K562 (cell line): ENCODE results near the gene MRM2. TPM values are rescaled to one million over a fixed set of nuclear protein-coding genes. Genes with fewer than 3 reads are reported as not detected.
A peak's percentile ranks its signal among the peaks of the same experiment; 100 is the strongest.

Source experiments
- AFF4 ChIP-seq: sonication (generic); formaldehyde crosslinking; IDR thresholded peaks from 2 replicates; pipeline ENCODE4 v1.8.0; 2023; ENCODE audit warnings: mild to moderate bottlenecking, missing genetic modification reagents
- BACH1 ChIP-seq: fragments of 200-800 bp; sonication (Bioruptor generic); IDR thresholded peaks from 2 replicates; pipeline ENCODE4 v1.6.1; 2016; ENCODE audit warnings: missing genetic modification characterization, missing compliant biosample characterization
- BRD9 ChIP-seq: fragments of 450-650 bp; IDR thresholded peaks from 2 replicates; pipeline ENCODE4 v1.6.1; 2018; ENCODE audit warnings: low read depth; ENCODE audit not compliant: partially characterized antibody
- CCNT2 ChIP-seq: IDR thresholded peaks from 2 replicates; pipeline ENCODE4 v1.6.1; 2011; ENCODE audit warnings: borderline replicate concordance, low read depth, mild to moderate bottlenecking, moderate library complexity, mixed read lengths, low read length; ENCODE audit not compliant: insufficient read length; ENCODE audit errors: extremely low read depth
- DMBX1 ChIP-seq: fragments of 250-450 bp; sonication (Bioruptor Pico); IDR thresholded peaks from 2 replicates; pipeline ENCODE4 v1.8.0; 2022; ENCODE audit warnings: inconsistent platforms, mild to moderate bottlenecking, moderate library complexity, borderline replicate concordance
- E2F4 ChIP-seq: sonication (generic); formaldehyde crosslinking; IDR thresholded peaks from 2 replicates; pipeline ENCODE4 v1.8.0; 2022; ENCODE audit warnings: mild to moderate bottlenecking, low read depth, missing genetic modification reagents
- ETV6 ChIP-seq, 3 experiments: fragments of 150-350 bp in 1 of 3; sonication (generic) in 1 of 3; formaldehyde crosslinking in 1 of 3; IDR thresholded peaks; 2 replicates each; pipeline versions ENCODE4 v1.6.1 to v1.8.0; 2014 to 2022; ENCODE audit warnings: borderline replicate concordance in 2 of 3, low read depth in 2 of 3, antibody characterized with exemption in 1 of 3, low read length in 1 of 3, mild to moderate bottlenecking in 1 of 3, missing genetic modification reagents in 1 of 3
- GABPB1 ChIP-seq: sonication (generic); formaldehyde crosslinking; IDR thresholded peaks from 2 replicates; pipeline ENCODE4 v1.8.0; 2022; ENCODE audit warnings: mild to moderate bottlenecking, missing genetic modification reagents
- LEF1 ChIP-seq: fragments of 450-650 bp; IDR thresholded peaks from 2 replicates; pipeline ENCODE4 v1.6.1; 2016; ENCODE audit warnings: mild to moderate bottlenecking
- NFRKB ChIP-seq: fragments of 450-650 bp; IDR thresholded peaks from 2 replicates; pipeline ENCODE4 v1.6.1; 2016; ENCODE audit warnings: low read depth
- NONO ChIP-seq, 2 experiments: fragments of 200-400 bp in 1 of 2; fragments of 450-650 bp in 1 of 2; formaldehyde crosslinking in 1 of 2; IDR thresholded peaks; 2 replicates each; pipeline ENCODE4 v1.6.1; 2017; ENCODE audit warnings: low read depth in 2 of 2, mild to moderate bottlenecking in 2 of 2, moderate library complexity in 2 of 2, low read length in 1 of 2
- PTBP1 ChIP-seq: fragments of 200-400 bp; formaldehyde crosslinking; IDR thresholded peaks from 2 replicates; pipeline ENCODE4 v1.6.1; 2017; ENCODE audit warnings: low read depth, low read length
- SAP30 ChIP-seq: fragments of 200-600 bp; sonication (generic); IDR thresholded peaks from 2 replicates; pipeline ENCODE4 v1.6.1; 2012; ENCODE audit warnings: borderline replicate concordance, low read depth, mild to moderate bottlenecking, moderate library complexity, low read length, control low read depth, inconsistent platforms; ENCODE audit not compliant: insufficient read depth, poor library complexity, severe bottlenecking
- SETDB1 ChIP-seq: IDR thresholded peaks from one replicate; pipeline ENCODE4 v1.6.1; 2012; ENCODE audit warnings: low read length, control low read depth, inconsistent platforms
- ZBTB5 ChIP-seq: fragments of 450-650 bp; IDR thresholded peaks from 2 replicates; pipeline ENCODE4 v1.6.1; 2017; ENCODE audit warnings: antibody characterized with exemption
- ZFPM2 ChIP-seq: fragments of 250-450 bp; sonication (Bioruptor Pico); IDR thresholded peaks from 2 replicates; pipeline ENCODE4 v1.5.1; 2022; ENCODE audit warnings: mild to moderate bottlenecking
- ZNF395 ChIP-seq: fragments of 200-800 bp; sonication (Bioruptor generic); IDR thresholded peaks from 2 replicates; pipeline ENCODE4 v1.6.1; 2017; ENCODE audit warnings: missing genetic modification characterization, missing compliant biosample characterization
- ZNF668 ChIP-seq: fragments of 250-450 bp; sonication (Bioruptor Pico); IDR thresholded peaks from 2 replicates; pipeline ENCODE4 v1.8.0; 2022; ENCODE audit warnings: mild to moderate bottlenecking, inconsistent platforms
- polyA plus RNA-seq, 8 experiments: library from polyadenylated mRNA; depleted of rRNA in 4 of 8; stranded (reverse) in 5 of 8; unstranded in 3 of 8; fragments of >200 nt; fragmentation: Nextera tagmentation in 2 of 8; fragmentation: Illumina TruSeq in 1 of 8; extraction: Ambion mirVana in 2 of 8; extraction: Trizol in 1 of 8; gene quantifications; 2 replicates each; pipeline versions ENCODE4 v1.2.1 to v1.2.3, GENCODE V29; 2011 to 2014; ENCODE audit warnings: inconsistent platforms in 1 of 8, missing spikeins in 1 of 8
- total RNA-seq, 7 experiments: library from RNA; depleted of rRNA in 6 of 7; stranded (reverse); fragments of >200 nt in 6 of 7; fragmentation: Illumina TruSeq in 2 of 7; extraction: Trizol in 2 of 7; gene quantifications; 2 replicates each; pipeline versions ENCODE4 v1.2.1 to v1.2.3, GENCODE V29; 2011 to 2021; ENCODE audit warnings: low replicate concordance in 1 of 7

MRM2 gene
- total and polyA plus RNA-seq, 9 of the 15 experiments (the other 6 are each of a cell fraction or from before 2014, with no cell fraction given) = 32.4 to 116 (median 50.5) TPM

GRCh38 chr7:2232766-2233520 lies 9.1 kb downstream of the MRM2 start, which contains the start of gene MAD1L1 (continued):
- no peak for TF ChIP-seq ZBTB5
- TF ChIP-seq NFRKB = no peak
- no peak for TF ChIP-seq LEF1
- TF ChIP-seq SAP30 = no peak
- no peak for TF ChIP-seq BACH1 (tag)
- TF ChIP-seq AFF4 (CRISPR knock-in tag) = no peak
- peak; percentile 75 to 89; a peak in 3 of 4 replicates for TF ChIP-seq NONO (IDR thresholded peaks at IDR 0.05; ENCODE audit: low read depth in 2 of 2, low read length in 1 of 2)
- TF ChIP-seq PTBP1 = no peak
- no peak for TF ChIP-seq BRD9
- no peak for TF ChIP-seq ZNF395
- no peak for TF ChIP-seq ETV6 (IDR thresholded peaks at IDR 0.05; ENCODE audit: borderline replicate concordance in 1 of 2, low read depth in 2 of 2, low read length in 1 of 2)
- no peak for TF ChIP-seq ETV6 (CRISPR knock-in tag; IDR thresholded peaks at IDR 0.05; ENCODE audit: borderline replicate concordance)
- no peak for TF ChIP-seq ZFPM2 (CRISPR knock-in tag)
- TF ChIP-seq E2F4 = no peak; the same call in 1 of the 2 replicates
- no peak for TF ChIP-seq ZNF668 (CRISPR knock-in tag)
- TF ChIP-seq GABPB1 = peak; percentile 69; the same call in 1 of the 2 replicates
- TF ChIP-seq CCNT2 = no peak
- no peak for TF ChIP-seq SETDB1
- TF ChIP-seq DMBX1 (CRISPR knock-in tag) = no peak
